ENCODE measurements around the gene COPZ1. TPM values are rescaled to one million over a fixed set of nuclear protein-coding genes. Genes with fewer than 3 reads are reported as not detected.
"Not testable (repeated sequence)": the region's sequence is repeated elsewhere in the genome, so short reads cannot be mapped to it uniquely, and the experiment has no call there.

The COPZ1 gene
- total and polyA plus RNA-seq, 10 donors: 55.4 to 99.1 (median 80.5) TPM

GRCh38 chr12:54304187-54304810 is 20.6 kb upstream of the COPZ1 start:
- Histone ChIP-seq H3K36me3 (no peaks in the 10 kb centered on the region), H3K9me3 (no peaks in the 10 kb centered on the region), H3K4me1 (peaks cover 7 to 78% (median 29%) of the 10 kb centered on the region in 6 donors), H3K4me3 (peak overlapping the region in 2 of 8 donors; percentile 5 to 51), H3K27ac (peak overlapping the region in 7 of 8 donors; percentile 61 to 94 (median 82)), H3K27me3 (replicated peaks in 1 of 7) (peaks cover 0 to 57% (median 23%) of the 10 kb centered on the region in 7 donors)
- 2 to 6% (median 5%) methylated on average over 12 of the region's 12 CpGs for WGBS, 5 donors
- intact Hi-C loops (cut with DNase I; ENCODE audit: low total_unique reads): no loop called here
- TF ChIP-seq CTCF (IDR thresholded peaks at IDR 0.05 in 8 of 11, conservative IDR thresholded peaks at IDR 0.05 in 3 of 11) (peak in 2 of 11 experiments; percentile 15 to 23), POLR2AphosphoS5 (IDR thresholded peaks at IDR 0.05) (peak; percentile 73 to 92 (median 84)), POLR2A (IDR thresholded peaks at IDR 0.05) (no peak)
- DNase-seq: peak; percentile 96

GRCh38 chr12:54306925-54307741 is 17.8 kb upstream of the COPZ1 start:
- intact Hi-C loops (cut with DNase I; ENCODE audit: low total_unique reads): no loop called here
- Histone ChIP-seq H3K9me3 (no peaks in the 10 kb centered on the region), H3K36me3 (no peaks in the 10 kb centered on the region), H3K4me1 (peaks cover 3 to 60% (median 20%) of the 10 kb centered on the region in 6 donors), H3K27ac (peak overlapping the region in 7 of 8 donors; percentile 46 to 94 (median 84)), H3K4me3 (peak overlapping the region in 1 of 8 donors; percentile 6), H3K27me3 (replicated peaks in 1 of 7) (peaks cover 0 to 28% (median 5%) of the 10 kb centered on the region in 7 donors)
- 25 to 46% (median 33%) methylated on average over 8 of the region's 8 CpGs for WGBS, 5 donors
- peak; percentile 95 for DNase-seq
- TF ChIP-seq POLR2A (IDR thresholded peaks at IDR 0.05) (peak in 1 of 3 donors; percentile 51), CTCF (IDR thresholded peaks at IDR 0.05 in 8 of 11, conservative IDR thresholded peaks at IDR 0.05 in 3 of 11) (no peak), POLR2AphosphoS5 (IDR thresholded peaks at IDR 0.05) (peak; percentile 70 to 89 (median 76))

GRCh38 chr12:54311051-54311450 is 13.9 kb upstream of the COPZ1 start:
- no peaks in the 10 kb centered on the region for H3K36me3 ChIP-seq
- no peak overlapping the region for H3K27ac ChIP-seq
- WGBS, 5 donors: 51 to 63% (median 55%) methylated on average over 2 of the region's 2 CpGs
- no peaks in the 10 kb centered on the region for H3K9me3 ChIP-seq
- H3K27me3 ChIP-seq (replicated peaks in 1 of 7): no peaks in the 10 kb centered on the region
- H3K4me1 ChIP-seq: peaks cover 0 to 20% (median 4%) of the 10 kb centered on the region in 6 donors
- intact Hi-C loops (cut with DNase I; ENCODE audit: low total_unique reads): no loop called here
- TF ChIP-seq CTCF (IDR thresholded peaks at IDR 0.05 in 8 of 11, conservative IDR thresholded peaks at IDR 0.05 in 3 of 11) (no peak), POLR2A (IDR thresholded peaks at IDR 0.05) (no peak), POLR2AphosphoS5 (IDR thresholded peaks at IDR 0.05) (no peak)
- no peak overlapping the region for H3K4me3 ChIP-seq
- DNase-seq: no peak

GRCh38 chr12:54312309-54312708 is 12.6 kb upstream of the COPZ1 start:
- H3K27ac ChIP-seq: peak overlapping the region in 1 of 8 donors; percentile 6
- H3K27me3 ChIP-seq (replicated peaks in 1 of 7); intact Hi-C loops (cut with DNase I; ENCODE audit: low total_unique reads); H3K36me3 ChIP-seq; DNase-seq; H3K9me3 ChIP-seq; H3K4me3 ChIP-seq; H3K4me1 ChIP-seq: not testable (repeated sequence)
- WGBS, 5 donors: 84 to 96% (median 88%) methylated on average over 7 of the region's 7 CpGs
